Endothelial cell of umbilical vein (primary cell): ENCODE results near the gene BNC1. TPM values are rescaled to one million over a fixed set of nuclear protein-coding genes. Genes with fewer than 3 reads are reported as not detected.

ENCODE experiments used
- BruUV-seq: library from RNA; stranded (reverse); fragments of 400-500 nt; replicated peaks from 2 replicates; lab custom pipeline; 2021; lab: Mats Ljungman, UMichigan
- CTCF ChIA-PET: fragments of 300-600, 350-600 bp; sonication (Branson Sonifier 250); formaldehyde crosslinking; loops from one replicate; lab custom pipeline; 2021; ENCODE audit warnings: antibody characterized with exemption, inconsistent platforms; lab: Charles Lee
- POLR2A ChIA-PET: fragments of 300-600, 350-600 bp; sonication (Branson Sonifier 250); formaldehyde crosslinking; loops from one replicate; lab custom pipeline; 2021; ENCODE audit warnings: antibody characterized with exemption, inconsistent platforms; lab: Charles Lee
- DNase-seq: peaks from one replicate; pipeline ENCODE4 v3.0.0-alpha.2; 2011; ENCODE audit warnings: low read depth, low spot score
- FAIRE-seq: peaks from 2 replicates; lab custom pipeline; 2011; peaks lifted over from hg19 to GRCh38; lab: Jason Lieb, UNC
- H2AFZ ChIP-seq: 2 replicates; pipeline ENCODE4 v1.6.0; 2012; ENCODE audit warnings: low read depth, low read length, control low read depth, inconsistent platforms
- H3K27ac ChIP-seq: 2 replicates; pipeline ENCODE4 v1.5.1; 2011; ENCODE audit warnings: low read depth, mild to moderate bottlenecking, control low read depth, low read length, moderate library complexity; ENCODE audit not compliant: insufficient read depth
- H3K27me3 ChIP-seq, 2 experiments: 2 replicates each; pipeline versions ENCODE4 v1.6.0 to v1.6.1; 2011; ENCODE audit warnings: low read length in 2 of 2, mixed read lengths in 1 of 2; ENCODE audit not compliant: control insufficient read depth in 2 of 2, insufficient read depth in 2 of 2
- H3K36me3 ChIP-seq, 2 experiments: 2 replicates in 1 of 2; 3 replicates in 1 of 2; pipeline ENCODE4 v1.5.1; 2011; ENCODE audit warnings: low read length in 2 of 2, mild to moderate bottlenecking in 1 of 2, moderate library complexity in 1 of 2; ENCODE audit not compliant: control insufficient read depth in 2 of 2, insufficient read depth in 2 of 2; ENCODE audit errors: extremely low read depth in 1 of 2
- H3K4me1 ChIP-seq: 3 replicates; pipeline ENCODE4 v1.5.1; 2011; ENCODE audit warnings: mild to moderate bottlenecking, low read length; ENCODE audit not compliant: control insufficient read depth, insufficient read depth; ENCODE audit errors: extremely low read depth
- H3K4me2 ChIP-seq: 2 replicates; pipeline ENCODE4 v1.6.1; 2011; ENCODE audit warnings: low read length, control low read depth, mixed read lengths; ENCODE audit not compliant: insufficient read depth
- H3K4me3 ChIP-seq, 3 experiments: fragments of 200-600 bp in 1 of 3; sonication (generic), shearing (Covaris generic) in 1 of 3; replicated peaks in 1 of 3; 2 replicates each; pipeline ENCODE4 v1.5.1; 2011 to 2016; ENCODE audit warnings: control low read depth in 3 of 3, low read length in 3 of 3, mild to moderate bottlenecking in 2 of 3, inconsistent platforms in 1 of 3, low read depth in 1 of 3, moderate library complexity in 1 of 3; ENCODE audit not compliant: insufficient read depth in 1 of 3
- H3K79me2 ChIP-seq: 2 replicates; pipeline ENCODE4 v1.6.0; 2012; ENCODE audit warnings: low read length, inconsistent platforms; ENCODE audit not compliant: control insufficient read depth, insufficient read depth
- H3K9ac ChIP-seq: replicated peaks from 2 replicates; pipeline ENCODE3; 2011; ENCODE audit warnings: low read length, control low read depth; ENCODE audit not compliant: insufficient read depth; ENCODE audit errors: extremely low read depth
- H3K9me1 ChIP-seq: replicated peaks from 3 replicates; pipeline ENCODE4 v1.6.0; 2011; ENCODE audit warnings: mild to moderate bottlenecking, low read length; ENCODE audit not compliant: control insufficient read depth, insufficient read depth; ENCODE audit errors: extremely low read depth
- H3K9me3 ChIP-seq: replicated peaks from 2 replicates; pipeline ENCODE4 v1.5.1; 2012; ENCODE audit warnings: low read length, inconsistent platforms; ENCODE audit not compliant: control insufficient read depth, insufficient read depth
- H4K20me1 ChIP-seq: replicated peaks from 2 replicates; pipeline ENCODE3; 2011; ENCODE audit warnings: mild to moderate bottlenecking, low read length; ENCODE audit not compliant: control insufficient read depth, insufficient read depth; ENCODE audit errors: extremely low read depth
- MYC ChIP-seq: IDR thresholded peaks from one replicate; pipeline ENCODE4 v1.6.1; 2011; ENCODE audit warnings: mild to moderate bottlenecking, low read depth, low read length
- POLR2A ChIP-seq: IDR thresholded peaks from 2 replicates; pipeline ENCODE4 v1.6.1; 2012; ENCODE audit warnings: low read depth, mild to moderate bottlenecking, control low read depth, low read length
- POLR2AphosphoS5 ChIP-seq: IDR thresholded peaks from 2 replicates; pipeline ENCODE4 v1.6.1; 2012; ENCODE audit warnings: low read depth, mild to moderate bottlenecking, control low read depth, low read length, moderate library complexity; ENCODE audit not compliant: insufficient read depth
- dilution Hi-C: fragments of 300-500 bp; cut with MboI; formaldehyde crosslinking; loops from one replicate; pipeline ENCODE4 v1.15.0; 2019; ENCODE audit warnings: low sequenced_read_pairs; ENCODE audit not compliant: extremely low pct_ligation_motif_present
- intact Hi-C: fragments of 100-400 bp; cut with micrococcal nuclease; formaldehyde crosslinking; loops from one replicate; pipeline ENCODE4 v1.10.0; 2022
- polyA plus RNA-seq, 4 experiments: library from polyadenylated mRNA; depleted of rRNA in 3 of 4; stranded (reverse) in 3 of 4; unstranded in 1 of 4; fragments of >200 nt; gene quantifications; 2 replicates each; pipeline versions ENCODE4 v1.2.1 to v1.2.3, GENCODE V29; 2011 to 2012; ENCODE audit warnings: missing spikeins in 1 of 4
- total RNA-seq: library from RNA; stranded (reverse); gene quantifications from 2 replicates; pipeline ENCODE4 v1.2.3, GENCODE V29; 2021
- TF ChIP-seq, protein P1 (sequence below), 2 donors: IDR thresholded peaks; 1 replicate in 1 of 2; 2 replicates in 1 of 2; pipeline ENCODE4 v1.5.1; 2011; ENCODE audit warnings: low read length in 2 of 2, mild to moderate bottlenecking in 2 of 2, moderate library complexity in 2 of 2, control low read depth in 1 of 2, inconsistent platforms in 1 of 2, low read depth in 1 of 2; ENCODE audit not compliant: insufficient read depth in 1 of 2; ENCODE audit errors: extremely low read depth in 1 of 2
- TF ChIP-seq, protein P2 (sequence below): IDR thresholded peaks from 2 replicates; pipeline ENCODE4 v1.6.1; 2011; ENCODE audit not compliant: insufficient read depth, insufficient read length

BNC1 gene
- total and polyA plus RNA-seq, 2 donors (not counting 3 experiments of a cell fraction or from before 2014, with no cell fraction given) = 3.4 to 3.9 TPM

DNA sequence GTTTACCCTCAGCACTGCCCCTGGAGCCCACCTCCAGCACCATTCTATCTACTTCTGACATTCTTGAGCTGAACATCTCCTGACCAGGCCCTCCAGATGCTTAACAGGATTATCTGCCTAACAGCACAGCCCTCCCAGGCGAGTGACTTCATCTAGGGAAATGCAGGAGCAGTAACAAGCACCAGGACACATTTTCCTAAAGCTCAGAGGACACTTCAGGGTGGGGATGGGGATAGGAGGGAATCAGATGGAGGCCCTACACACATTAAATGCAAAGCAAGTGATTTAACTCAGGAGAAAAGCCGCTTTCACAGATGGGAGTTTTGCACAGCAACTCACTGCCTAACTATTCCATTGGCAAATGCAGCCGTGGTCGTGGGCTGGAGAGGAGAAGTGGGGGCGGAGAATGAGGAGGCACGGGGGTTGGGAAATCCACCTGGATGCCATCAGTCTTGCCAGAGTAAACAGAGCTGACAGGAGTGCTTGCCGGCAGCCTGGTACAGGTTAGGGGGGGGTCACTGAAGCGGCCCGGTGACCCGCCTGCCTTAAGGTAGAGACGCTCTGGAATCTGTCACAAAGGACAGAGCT is 21.3 kb upstream of the BNC1 start:
- Histone ChIP-seq H4K20me1 (no peaks in the 10 kb centered on the region), H3K79me2 (no peaks in the 10 kb centered on the region), H3K9me3 (no peaks in the 10 kb centered on the region), H3K27me3 (no peaks in the 10 kb centered on the region), H3K9me1 (no peaks in the 10 kb centered on the region), H3K27ac (no peak overlapping the region), H2AFZ (peak overlapping the region; percentile 26), H3K4me3 (no peak overlapping the region), H3K36me3 (no peaks in the 10 kb centered on the region), H3K4me1 (peaks cover 8% of the 10 kb centered on the region), H3K4me2 (no peak overlapping the region), H3K9ac (no peak overlapping the region)
- ChIA-PET POLR2A (no interaction called here), CTCF (interaction anchor here (0.7 to 1.8 kb wide), 4 partner anchors 37 to 57 kb away, joined by 3 to 4 read pairs (median 3); no protein-coding TSS in a partner anchor)
- FAIRE-seq (no peak), DNase-seq (no peak)
- dilution Hi-C loops (no loop called here), intact Hi-C loops (loop anchor here (2.0 kb wide), 1 partner anchor 19 kb away; no protein-coding TSS in a partner anchor)
- BruUV-seq = no TSS peak
- TF ChIP-seq, protein P1, sequence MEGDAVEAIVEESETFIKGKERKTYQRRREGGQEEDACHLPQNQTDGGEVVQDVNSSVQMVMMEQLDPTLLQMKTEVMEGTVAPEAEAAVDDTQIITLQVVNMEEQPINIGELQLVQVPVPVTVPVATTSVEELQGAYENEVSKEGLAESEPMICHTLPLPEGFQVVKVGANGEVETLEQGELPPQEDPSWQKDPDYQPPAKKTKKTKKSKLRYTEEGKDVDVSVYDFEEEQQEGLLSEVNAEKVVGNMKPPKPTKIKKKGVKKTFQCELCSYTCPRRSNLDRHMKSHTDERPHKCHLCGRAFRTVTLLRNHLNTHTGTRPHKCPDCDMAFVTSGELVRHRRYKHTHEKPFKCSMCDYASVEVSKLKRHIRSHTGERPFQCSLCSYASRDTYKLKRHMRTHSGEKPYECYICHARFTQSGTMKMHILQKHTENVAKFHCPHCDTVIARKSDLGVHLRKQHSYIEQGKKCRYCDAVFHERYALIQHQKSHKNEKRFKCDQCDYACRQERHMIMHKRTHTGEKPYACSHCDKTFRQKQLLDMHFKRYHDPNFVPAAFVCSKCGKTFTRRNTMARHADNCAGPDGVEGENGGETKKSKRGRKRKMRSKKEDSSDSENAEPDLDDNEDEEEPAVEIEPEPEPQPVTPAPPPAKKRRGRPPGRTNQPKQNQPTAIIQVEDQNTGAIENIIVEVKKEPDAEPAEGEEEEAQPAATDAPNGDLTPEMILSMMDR (IDR thresholded peaks at IDR 0.05; ENCODE audit: extremely low read depth in 1 of 2, insufficient read depth in 1 of 2, low read depth in 1 of 2, low read length in 2 of 2) = no peak
- TF ChIP-seq POLR2AphosphoS5 = no peak
- no peak for TF ChIP-seq MYC
- no peak for TF ChIP-seq POLR2A
- TF ChIP-seq, protein P2, sequence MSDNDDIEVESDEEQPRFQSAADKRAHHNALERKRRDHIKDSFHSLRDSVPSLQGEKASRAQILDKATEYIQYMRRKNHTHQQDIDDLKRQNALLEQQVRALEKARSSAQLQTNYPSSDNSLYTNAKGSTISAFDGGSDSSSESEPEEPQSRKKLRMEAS = no peak
